Measurements from ENCODE around the gene PREX1.

PREX1 gene

DNA sequence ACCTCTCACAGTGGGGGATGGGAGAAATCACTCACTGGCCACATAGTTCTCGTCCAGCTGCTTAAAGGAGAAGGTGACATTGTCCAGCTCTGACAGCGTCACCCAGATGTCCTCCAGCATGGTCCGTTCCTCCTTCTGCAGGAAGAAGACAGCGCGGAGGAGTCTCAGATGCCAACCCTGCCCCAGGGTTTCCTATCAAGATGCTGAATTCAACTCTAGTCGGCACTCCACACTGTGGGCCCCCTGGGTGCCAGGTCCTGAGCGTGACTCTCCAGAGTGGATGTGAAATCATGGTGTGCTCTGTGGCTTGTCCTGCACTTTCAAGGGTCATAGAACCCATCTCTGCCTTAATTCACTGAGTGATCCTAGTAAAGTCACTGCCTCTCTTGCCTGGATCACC is 193.2 kb downstream of the PREX1 start:
- Histone ChIP-seq H3K27ac (replicated peaks) (no peak overlapping the region), H3K4me3 (replicated peaks; ENCODE audit: insufficient read depth, low read length) (no peak overlapping the region), H3K27me3 (ENCODE audit: insufficient read depth, poor library complexity, severe bottlenecking) (no peaks in the 10 kb centered on the region)
- TF ChIP-seq, protein P1, sequence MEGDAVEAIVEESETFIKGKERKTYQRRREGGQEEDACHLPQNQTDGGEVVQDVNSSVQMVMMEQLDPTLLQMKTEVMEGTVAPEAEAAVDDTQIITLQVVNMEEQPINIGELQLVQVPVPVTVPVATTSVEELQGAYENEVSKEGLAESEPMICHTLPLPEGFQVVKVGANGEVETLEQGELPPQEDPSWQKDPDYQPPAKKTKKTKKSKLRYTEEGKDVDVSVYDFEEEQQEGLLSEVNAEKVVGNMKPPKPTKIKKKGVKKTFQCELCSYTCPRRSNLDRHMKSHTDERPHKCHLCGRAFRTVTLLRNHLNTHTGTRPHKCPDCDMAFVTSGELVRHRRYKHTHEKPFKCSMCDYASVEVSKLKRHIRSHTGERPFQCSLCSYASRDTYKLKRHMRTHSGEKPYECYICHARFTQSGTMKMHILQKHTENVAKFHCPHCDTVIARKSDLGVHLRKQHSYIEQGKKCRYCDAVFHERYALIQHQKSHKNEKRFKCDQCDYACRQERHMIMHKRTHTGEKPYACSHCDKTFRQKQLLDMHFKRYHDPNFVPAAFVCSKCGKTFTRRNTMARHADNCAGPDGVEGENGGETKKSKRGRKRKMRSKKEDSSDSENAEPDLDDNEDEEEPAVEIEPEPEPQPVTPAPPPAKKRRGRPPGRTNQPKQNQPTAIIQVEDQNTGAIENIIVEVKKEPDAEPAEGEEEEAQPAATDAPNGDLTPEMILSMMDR (IDR thresholded peaks at IDR 0.05; ENCODE audit: insufficient read depth, low read length): no peak
- TF ChIP-seq, protein P2, sequence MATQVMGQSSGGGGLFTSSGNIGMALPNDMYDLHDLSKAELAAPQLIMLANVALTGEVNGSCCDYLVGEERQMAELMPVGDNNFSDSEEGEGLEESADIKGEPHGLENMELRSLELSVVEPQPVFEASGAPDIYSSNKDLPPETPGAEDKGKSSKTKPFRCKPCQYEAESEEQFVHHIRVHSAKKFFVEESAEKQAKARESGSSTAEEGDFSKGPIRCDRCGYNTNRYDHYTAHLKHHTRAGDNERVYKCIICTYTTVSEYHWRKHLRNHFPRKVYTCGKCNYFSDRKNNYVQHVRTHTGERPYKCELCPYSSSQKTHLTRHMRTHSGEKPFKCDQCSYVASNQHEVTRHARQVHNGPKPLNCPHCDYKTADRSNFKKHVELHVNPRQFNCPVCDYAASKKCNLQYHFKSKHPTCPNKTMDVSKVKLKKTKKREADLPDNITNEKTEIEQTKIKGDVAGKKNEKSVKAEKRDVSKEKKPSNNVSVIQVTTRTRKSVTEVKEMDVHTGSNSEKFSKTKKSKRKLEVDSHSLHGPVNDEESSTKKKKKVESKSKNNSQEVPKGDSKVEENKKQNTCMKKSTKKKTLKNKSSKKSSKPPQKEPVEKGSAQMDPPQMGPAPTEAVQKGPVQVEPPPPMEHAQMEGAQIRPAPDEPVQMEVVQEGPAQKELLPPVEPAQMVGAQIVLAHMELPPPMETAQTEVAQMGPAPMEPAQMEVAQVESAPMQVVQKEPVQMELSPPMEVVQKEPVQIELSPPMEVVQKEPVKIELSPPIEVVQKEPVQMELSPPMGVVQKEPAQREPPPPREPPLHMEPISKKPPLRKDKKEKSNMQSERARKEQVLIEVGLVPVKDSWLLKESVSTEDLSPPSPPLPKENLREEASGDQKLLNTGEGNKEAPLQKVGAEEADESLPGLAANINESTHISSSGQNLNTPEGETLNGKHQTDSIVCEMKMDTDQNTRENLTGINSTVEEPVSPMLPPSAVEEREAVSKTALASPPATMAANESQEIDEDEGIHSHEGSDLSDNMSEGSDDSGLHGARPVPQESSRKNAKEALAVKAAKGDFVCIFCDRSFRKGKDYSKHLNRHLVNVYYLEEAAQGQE (IDR thresholded peaks at IDR 0.05; ENCODE audit: insufficient replicate concordance, low read depth): no peak
- TF ChIP-seq GABPA (IDR thresholded peaks at IDR 0.05; ENCODE audit: low read depth) (no peak), POLR2AphosphoS5 (IDR thresholded peaks at IDR 0.05; ENCODE audit: low read depth) (no peak), SPI1 (IDR thresholded peaks at IDR 0.05; ENCODE audit: borderline replicate concordance, low read depth) (no peak)
- no peak for DNase-seq (ENCODE audit: low read depth in 1 of 2, low spot score in 1 of 2)

- H3K4me3 ChIP-seq (replicated peaks; ENCODE audit: insufficient read depth, low read length): no peak overlapping the region
- H3K27ac ChIP-seq (replicated peaks): no peak overlapping the region
- DNase-seq (ENCODE audit: low read depth in 1 of 2, low spot score in 1 of 2): no peak
- TF ChIP-seq GABPA (IDR thresholded peaks at IDR 0.05; ENCODE audit: low read depth) (no peak), SPI1 (IDR thresholded peaks at IDR 0.05; ENCODE audit: borderline replicate concordance, low read depth) (no peak), POLR2AphosphoS5 (IDR thresholded peaks at IDR 0.05; ENCODE audit: low read depth) (no peak)
- TF ChIP-seq, protein P1 (IDR thresholded peaks at IDR 0.05; ENCODE audit: insufficient read depth, low read length): no peak
- TF ChIP-seq, protein P2 (IDR thresholded peaks at IDR 0.05; ENCODE audit: insufficient replicate concordance, low read depth): no peak
- H3K27me3 ChIP-seq (ENCODE audit: insufficient read depth, poor library complexity, severe bottlenecking): no peaks in the 10 kb centered on the region
Observed at GRCh38 chr20:48633620-48634257, 194.1 kb downstream of the PREX1 start.

- no peaks in the 10 kb centered on the region for H3K27me3 ChIP-seq (ENCODE audit: insufficient read depth, poor library complexity, severe bottlenecking)
- TF ChIP-seq POLR2AphosphoS5 (IDR thresholded peaks at IDR 0.05; ENCODE audit: low read depth) (no peak), GABPA (IDR thresholded peaks at IDR 0.05; ENCODE audit: low read depth) (no peak)
- TF ChIP-seq, protein P2 (IDR thresholded peaks at IDR 0.05; ENCODE audit: insufficient replicate concordance, low read depth): no peak
- TF ChIP-seq, protein P1 (IDR thresholded peaks at IDR 0.05; ENCODE audit: insufficient read depth, low read length): no peak
- no peak overlapping the region for H3K4me3 ChIP-seq (replicated peaks; ENCODE audit: insufficient read depth, low read length)
- H3K27ac ChIP-seq (replicated peaks): no peak overlapping the region
- DNase-seq (ENCODE audit: low read depth in 1 of 2, low spot score in 1 of 2): no peak
Observed at GRCh38 chr20:48632825-48633619, 194.8 kb downstream of the PREX1 start.

All from HL-60 (cell line).